Colonic mucosa (tissue), 4 donors: ENCODE measurements around the gene RAB35. TPM values are rescaled to one million over a fixed set of nuclear protein-coding genes. Genes with fewer than 3 reads are reported as not detected.

ENCODE experiments used
- DNase-seq: peaks from one replicate; pipeline ENCODE4 v3.0.0-alpha.2; 2020
- H3K27ac ChIP-seq: fragments of 200-600 bp; one replicate; pipeline ENCODE4 v1.8.0; 2021
- H3K27me3 ChIP-seq: fragments of 200-600 bp; one replicate; pipeline ENCODE4 v1.8.0; 2021
- H3K36me3 ChIP-seq: fragments of 200-600 bp; one replicate; pipeline ENCODE4 v1.8.0; 2021
- H3K4me1 ChIP-seq: fragments of 200-600 bp; one replicate; pipeline ENCODE4 v1.8.0; 2021; ENCODE audit warnings: mild to moderate bottlenecking
- H3K4me3 ChIP-seq: fragments of 200-600 bp; one replicate; pipeline ENCODE4 v1.8.0; 2021
- H3K9ac ChIP-seq, 2 donors: one replicate each; pipeline ENCODE4 v1.7.0; 2013; ENCODE audit warnings: control low read depth in 2 of 2, low read depth in 2 of 2, low read length in 2 of 2
- H3K9me3 ChIP-seq: fragments of 200-600 bp; one replicate; pipeline ENCODE4 v1.8.0; 2021
- intact Hi-C: fragments of 100-400 bp; cut with DNase I; formaldehyde crosslinking; loops from one replicate; pipeline ENCODE4 v1.14.1; 2022
- total RNA-seq, 2 donors: library from RNA; stranded (reverse); fragmentation: NEBNext Ultra II Directional in 1 of 2; extraction: Animal tissue kit (Norgen Biotek cat#: 25700) in 1 of 2; gene quantifications; one replicate each; pipeline ENCODE4 v1.2.1, GENCODE V29; 2021
- TF ChIP-seq, protein P1 (sequence below): fragments of 200-600 bp; IDR thresholded peaks from one replicate; pipeline ENCODE4 v1.8.0; 2022; ENCODE audit warnings: antibody characterized with exemption, mild to moderate bottlenecking
- donor health status: healthy.
- donor health status: DM: no; HTN: no; CAD: no.
- donor health status: DM: no; HTN: no; CAD: no.

The RAB35 gene
- total RNA-seq: 10 to 100 TPM; 46.4 to 61.9 TPM

DNA sequence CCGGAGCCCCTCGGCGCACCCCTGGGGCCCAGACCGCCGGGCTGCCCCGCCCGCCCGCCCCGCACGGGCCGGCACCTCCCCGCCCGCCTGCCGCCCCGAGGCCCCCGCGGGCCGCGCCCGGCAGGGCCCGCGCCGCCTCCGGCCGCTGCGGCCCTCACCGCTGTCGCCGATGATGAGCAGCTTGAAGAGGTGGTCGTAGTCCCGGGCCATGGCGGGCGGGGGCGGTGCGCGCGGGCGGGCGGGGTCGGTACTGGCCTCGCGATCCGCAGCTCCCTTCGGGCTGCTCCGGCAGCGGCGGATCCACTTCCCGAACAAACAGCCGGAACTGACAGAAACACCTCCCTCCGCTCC is at the start of gene RAB35:
Gene RAB35 (minus strand): TSS at position 313 of the 351 bp plus-strand sequence. CDS start 103 bp downstream, at position 210.
- DNase-seq: no peak
- H3K4me3 ChIP-seq: peak within 1 kb of the TSS; percentile 91
- H3K27ac ChIP-seq: peak within 1 kb of the TSS; percentile 92
- H3K27me3 ChIP-seq: no peaks in the 10 kb centered on the region
- TF ChIP-seq, protein P1, sequence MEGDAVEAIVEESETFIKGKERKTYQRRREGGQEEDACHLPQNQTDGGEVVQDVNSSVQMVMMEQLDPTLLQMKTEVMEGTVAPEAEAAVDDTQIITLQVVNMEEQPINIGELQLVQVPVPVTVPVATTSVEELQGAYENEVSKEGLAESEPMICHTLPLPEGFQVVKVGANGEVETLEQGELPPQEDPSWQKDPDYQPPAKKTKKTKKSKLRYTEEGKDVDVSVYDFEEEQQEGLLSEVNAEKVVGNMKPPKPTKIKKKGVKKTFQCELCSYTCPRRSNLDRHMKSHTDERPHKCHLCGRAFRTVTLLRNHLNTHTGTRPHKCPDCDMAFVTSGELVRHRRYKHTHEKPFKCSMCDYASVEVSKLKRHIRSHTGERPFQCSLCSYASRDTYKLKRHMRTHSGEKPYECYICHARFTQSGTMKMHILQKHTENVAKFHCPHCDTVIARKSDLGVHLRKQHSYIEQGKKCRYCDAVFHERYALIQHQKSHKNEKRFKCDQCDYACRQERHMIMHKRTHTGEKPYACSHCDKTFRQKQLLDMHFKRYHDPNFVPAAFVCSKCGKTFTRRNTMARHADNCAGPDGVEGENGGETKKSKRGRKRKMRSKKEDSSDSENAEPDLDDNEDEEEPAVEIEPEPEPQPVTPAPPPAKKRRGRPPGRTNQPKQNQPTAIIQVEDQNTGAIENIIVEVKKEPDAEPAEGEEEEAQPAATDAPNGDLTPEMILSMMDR: no peak
- peaks cover 8% of the 10 kb centered on the region for H3K4me1 ChIP-seq
- no peaks in the 10 kb centered on the region for H3K36me3 ChIP-seq
- H3K9ac ChIP-seq: peak within 1 kb of the TSS; percentile 74 to 87
- intact Hi-C loops: no loop called here
- no peaks in the 10 kb centered on the region for H3K9me3 ChIP-seq

DNA sequence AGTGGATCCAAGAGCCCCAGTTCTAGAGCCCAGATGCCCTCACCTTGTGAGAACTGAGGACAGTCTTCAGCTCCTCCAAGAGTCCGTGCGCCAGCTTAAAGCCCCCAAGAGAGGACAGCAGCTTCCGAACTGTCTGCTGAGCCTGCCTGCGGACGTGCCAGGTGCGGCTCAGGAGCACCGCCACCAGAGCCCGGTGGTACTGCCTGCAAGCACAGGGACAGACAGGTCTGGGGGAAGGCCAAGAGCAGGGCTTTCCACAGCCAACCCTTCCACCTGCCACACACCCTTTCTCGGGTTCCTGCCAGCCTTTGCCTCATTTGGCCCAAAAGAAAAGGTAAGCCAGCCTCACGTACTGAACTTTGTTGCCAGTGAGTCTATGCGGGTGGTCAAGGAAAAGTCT is 47.7 kb upstream of the RAB35 start:
- Histone ChIP-seq H3K9me3 (no peaks in the 10 kb centered on the region), H3K27me3 (no peaks in the 10 kb centered on the region), H3K4me1 (no peaks in the 10 kb centered on the region), H3K9ac (no peak overlapping the region), H3K4me3 (no peak overlapping the region), H3K27ac (no peak overlapping the region), H3K36me3 (peaks cover 28% of the 10 kb centered on the region)
- DNase-seq: no peak
- TF ChIP-seq, protein P1: no peak
- intact Hi-C loops: no loop called here

DNA sequence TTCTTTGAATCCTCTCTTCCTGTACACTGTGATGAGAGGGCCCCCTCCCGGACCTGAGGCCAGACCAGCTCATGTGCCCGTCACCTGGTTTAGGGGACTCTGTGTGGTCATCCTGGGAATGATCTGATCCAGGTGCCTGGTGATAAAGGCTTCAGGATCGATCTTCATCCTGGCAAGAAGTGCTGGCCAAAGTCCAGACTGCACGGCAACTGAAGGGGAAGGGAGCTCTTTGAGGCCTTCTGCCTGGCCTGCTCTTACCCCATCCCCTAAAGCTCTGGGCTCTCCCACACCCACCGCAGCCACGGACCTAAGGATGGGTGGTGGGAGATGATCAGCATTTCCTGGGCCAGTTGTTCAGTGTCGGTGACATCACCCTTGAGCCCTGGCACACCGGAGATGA is 46.2 kb upstream of the RAB35 start:
- H3K4me1 ChIP-seq: no peaks in the 10 kb centered on the region
- intact Hi-C loops: no loop called here
- H3K27ac ChIP-seq: no peak overlapping the region
- DNase-seq: no peak
- H3K9me3 ChIP-seq: no peaks in the 10 kb centered on the region
- no peak overlapping the region for H3K4me3 ChIP-seq
- no peak overlapping the region for H3K9ac ChIP-seq
- TF ChIP-seq, protein P1: no peak
- peaks cover 31% of the 10 kb centered on the region for H3K36me3 ChIP-seq
- no peaks in the 10 kb centered on the region for H3K27me3 ChIP-seq

DNA sequence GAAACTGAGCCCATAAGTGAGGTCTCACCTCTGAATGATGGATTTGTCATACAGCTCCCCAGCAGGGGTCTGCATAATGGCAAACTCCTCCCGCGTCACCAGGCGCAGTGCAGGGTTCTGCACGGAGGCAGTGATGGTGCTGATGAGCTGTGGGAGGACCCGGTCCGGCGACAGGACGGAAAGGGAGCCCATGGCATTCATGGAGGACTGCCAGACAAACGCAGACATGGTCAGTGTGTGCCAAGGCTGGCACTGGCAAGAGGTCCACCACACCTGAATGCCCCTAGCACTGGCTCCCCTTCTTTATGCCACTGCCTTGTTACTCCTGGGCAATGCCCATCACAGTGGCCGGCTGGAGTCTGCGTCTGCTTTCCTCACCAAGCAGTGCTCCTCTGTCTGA is 45.3 kb upstream of the RAB35 start:
- intact Hi-C loops: no loop called here
- no peaks in the 10 kb centered on the region for H3K4me1 ChIP-seq

DNA sequence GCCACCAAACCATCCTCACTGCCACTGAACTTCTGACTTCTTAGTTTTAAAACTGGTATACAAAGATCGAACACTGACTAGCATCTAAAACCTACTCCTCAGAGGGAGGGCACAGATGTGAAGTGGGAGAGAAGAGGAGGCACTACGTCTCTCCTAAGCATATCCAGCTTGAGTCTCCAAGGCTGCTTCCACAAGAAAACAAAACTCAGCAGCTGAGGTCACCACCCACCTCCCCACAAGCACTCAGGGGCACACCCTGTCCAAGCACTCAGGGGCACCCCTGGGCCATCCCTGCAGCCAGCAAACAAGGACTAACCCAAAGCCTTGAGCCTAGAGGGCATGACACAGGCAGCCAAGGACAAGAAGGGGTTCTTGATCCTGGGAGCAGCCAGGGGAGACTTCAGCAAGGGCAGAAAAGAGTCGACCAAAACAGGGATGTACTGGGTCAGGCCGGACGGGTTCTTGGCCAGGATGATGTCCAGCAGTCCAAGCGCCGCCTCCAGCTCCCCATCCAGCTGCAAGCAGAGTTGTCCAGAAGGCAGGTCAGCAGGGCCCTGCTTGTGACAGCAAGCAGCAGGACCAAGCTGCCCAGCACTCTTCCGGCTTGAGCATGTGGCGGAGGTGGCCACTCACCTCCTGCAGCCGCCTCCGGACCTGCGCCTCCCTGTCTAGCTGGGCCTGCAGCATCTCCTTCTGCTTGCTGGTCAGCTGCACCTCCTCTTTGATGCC is 43.1 kb upstream of the RAB35 start:
- Histone ChIP-seq H3K27me3 (no peaks in the 10 kb centered on the region), H3K9ac (no peak overlapping the region), H3K36me3 (peaks cover 51% of the 10 kb centered on the region), H3K27ac (no peak overlapping the region), H3K4me1 (no peaks in the 10 kb centered on the region), H3K4me3 (no peak overlapping the region), H3K9me3 (no peaks in the 10 kb centered on the region)
- TF ChIP-seq, protein P1: no peak
- intact Hi-C loops: no loop called here
- DNase-seq: no peak

More for the DNA sequence above, 45.3 kb upstream of the RAB35 start:
- Histone ChIP-seq H3K9me3 (no peaks in the 10 kb centered on the region), H3K27ac (no peak overlapping the region), H3K9ac (no peak overlapping the region), H3K36me3 (peaks cover 33% of the 10 kb centered on the region), H3K4me3 (no peak overlapping the region), H3K27me3 (no peaks in the 10 kb centered on the region)
- DNase-seq: no peak
- TF ChIP-seq, protein P1: no peak
